ENCODE measurements around the gene CORO1C. TPM values are rescaled to one million over a fixed set of nuclear protein-coding genes. Genes with fewer than 3 reads are reported as not detected.

Gene CORO1C
- polyA plus RNA-seq, 1 donor from 2014 or later: 123 TPM

DNA sequence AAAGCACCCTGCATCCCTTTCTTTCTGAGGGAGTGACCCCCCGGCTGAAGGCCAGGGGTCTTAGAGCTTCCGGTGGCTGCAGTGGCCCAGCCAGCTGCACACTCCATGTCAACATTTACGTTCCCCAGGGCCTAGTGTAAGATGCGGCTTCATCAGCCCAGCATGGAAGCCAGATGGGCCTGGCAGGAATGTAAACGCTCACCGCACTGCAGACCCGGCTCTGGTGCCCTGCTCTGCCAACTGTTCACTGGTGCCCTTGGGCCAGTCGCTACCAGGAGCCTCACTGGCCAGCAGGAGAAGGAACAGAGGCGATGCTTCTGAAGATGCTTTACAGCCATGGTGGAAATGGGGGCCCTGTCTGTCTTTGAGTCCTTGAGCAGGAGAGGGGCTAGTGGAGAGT, 124.8 kb downstream of the CORO1C start:
- H3F3A ChIP-seq (ENCODE audit: insufficient read depth, low read length, poor library complexity, severe bottlenecking): no peaks in the 10 kb centered on the region
- no peak overlapping the region for H2AFZ ChIP-seq (ENCODE audit: low read depth, low read length)
- no peaks in the 10 kb centered on the region for H3K79me2 ChIP-seq (replicated peaks; ENCODE audit: insufficient read depth, low read length)
- no peak overlapping the region for H3K4me2 ChIP-seq (ENCODE audit: low read length)
- no peak overlapping the region for H3K4me3 ChIP-seq (ENCODE audit: low read length)
- no peaks in the 10 kb centered on the region for H3K36me3 ChIP-seq (ENCODE audit: insufficient read depth, low read length)
- no peaks in the 10 kb centered on the region for H3K9me3 ChIP-seq (ENCODE audit: low read length)
- TF ChIP-seq RAD21 (conservative IDR thresholded peaks at IDR 0.05) (no peak), MXI1 (conservative IDR thresholded peaks at IDR 0.05; ENCODE audit: poor library complexity, severe bottlenecking) (no peak), SMC3 (conservative IDR thresholded peaks at IDR 0.05; ENCODE audit: poor library complexity) (no peak), TAF1 (IDR thresholded peaks at IDR 0.05; ENCODE audit: low read depth) (no peak), EZH2 (IDR thresholded peaks at IDR 0.05; ENCODE audit: borderline replicate concordance, insufficient read depth, low read length, poor library complexity, severe bottlenecking) (no peak), POLR2AphosphoS5 (IDR thresholded peaks at IDR 0.05) (no peak)
- TF ChIP-seq, protein P1, sequence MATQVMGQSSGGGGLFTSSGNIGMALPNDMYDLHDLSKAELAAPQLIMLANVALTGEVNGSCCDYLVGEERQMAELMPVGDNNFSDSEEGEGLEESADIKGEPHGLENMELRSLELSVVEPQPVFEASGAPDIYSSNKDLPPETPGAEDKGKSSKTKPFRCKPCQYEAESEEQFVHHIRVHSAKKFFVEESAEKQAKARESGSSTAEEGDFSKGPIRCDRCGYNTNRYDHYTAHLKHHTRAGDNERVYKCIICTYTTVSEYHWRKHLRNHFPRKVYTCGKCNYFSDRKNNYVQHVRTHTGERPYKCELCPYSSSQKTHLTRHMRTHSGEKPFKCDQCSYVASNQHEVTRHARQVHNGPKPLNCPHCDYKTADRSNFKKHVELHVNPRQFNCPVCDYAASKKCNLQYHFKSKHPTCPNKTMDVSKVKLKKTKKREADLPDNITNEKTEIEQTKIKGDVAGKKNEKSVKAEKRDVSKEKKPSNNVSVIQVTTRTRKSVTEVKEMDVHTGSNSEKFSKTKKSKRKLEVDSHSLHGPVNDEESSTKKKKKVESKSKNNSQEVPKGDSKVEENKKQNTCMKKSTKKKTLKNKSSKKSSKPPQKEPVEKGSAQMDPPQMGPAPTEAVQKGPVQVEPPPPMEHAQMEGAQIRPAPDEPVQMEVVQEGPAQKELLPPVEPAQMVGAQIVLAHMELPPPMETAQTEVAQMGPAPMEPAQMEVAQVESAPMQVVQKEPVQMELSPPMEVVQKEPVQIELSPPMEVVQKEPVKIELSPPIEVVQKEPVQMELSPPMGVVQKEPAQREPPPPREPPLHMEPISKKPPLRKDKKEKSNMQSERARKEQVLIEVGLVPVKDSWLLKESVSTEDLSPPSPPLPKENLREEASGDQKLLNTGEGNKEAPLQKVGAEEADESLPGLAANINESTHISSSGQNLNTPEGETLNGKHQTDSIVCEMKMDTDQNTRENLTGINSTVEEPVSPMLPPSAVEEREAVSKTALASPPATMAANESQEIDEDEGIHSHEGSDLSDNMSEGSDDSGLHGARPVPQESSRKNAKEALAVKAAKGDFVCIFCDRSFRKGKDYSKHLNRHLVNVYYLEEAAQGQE (IDR thresholded peaks at IDR 0.05; ENCODE audit: borderline replicate concordance): no peak
- no peaks in the 10 kb centered on the region for H3K9me2 ChIP-seq (ENCODE audit: insufficient read depth, low read length)
- H3K27ac ChIP-seq (ENCODE audit: low read length): no peak overlapping the region
- no peak overlapping the region for H3K9ac ChIP-seq (ENCODE audit: low read length)
- no peaks in the 10 kb centered on the region for H3K27me3 ChIP-seq (ENCODE audit: insufficient read depth, low read depth, low read length)
- no peaks in the 10 kb centered on the region for H4K20me1 ChIP-seq (ENCODE audit: insufficient read depth)

DNA sequence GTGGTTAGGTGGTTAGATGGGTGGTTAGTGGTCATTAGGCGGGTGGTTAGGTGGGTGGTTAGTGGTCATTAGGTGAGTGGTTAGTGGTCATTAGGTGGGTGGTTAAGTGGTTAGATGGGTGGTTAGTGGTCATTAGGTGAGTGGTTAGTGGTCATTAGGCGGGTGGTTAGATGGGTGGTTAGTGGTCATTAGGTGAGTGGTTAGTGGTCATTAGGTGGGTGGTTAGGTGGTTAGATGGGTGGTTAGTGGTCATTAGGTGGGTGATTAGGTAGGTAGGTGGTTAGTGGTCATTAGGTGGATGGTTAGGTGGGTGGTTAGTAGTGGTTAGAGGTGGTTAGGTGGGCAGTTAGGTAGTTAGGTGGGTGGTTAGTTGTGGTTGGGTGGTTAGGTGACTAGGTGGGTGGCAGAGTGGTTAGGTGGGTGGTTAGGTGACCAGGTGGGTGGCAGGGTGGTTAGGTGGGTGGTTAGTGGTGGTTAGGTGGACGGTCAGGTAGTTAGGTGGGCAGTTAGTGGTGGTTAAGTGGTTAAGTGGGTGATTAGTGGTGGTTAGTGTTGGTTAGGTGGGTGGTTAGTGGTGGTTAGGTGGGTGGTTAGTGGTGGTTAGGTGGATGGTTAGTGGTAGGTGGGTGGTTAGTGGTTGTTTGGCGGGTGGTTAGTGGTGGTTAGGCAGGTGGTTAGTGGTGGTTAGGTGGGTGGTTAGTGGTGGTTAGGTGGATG, 125.5 kb downstream of the CORO1C start:
- Histone ChIP-seq H3K4me3 (ENCODE audit: low read length) (no peak overlapping the region), H3K36me3 (ENCODE audit: insufficient read depth, low read length) (no peaks in the 10 kb centered on the region), H3K27me3 (ENCODE audit: insufficient read depth, low read depth, low read length) (no peaks in the 10 kb centered on the region), H3K27ac (ENCODE audit: low read length) (no peak overlapping the region), H3F3A (ENCODE audit: insufficient read depth, low read length, poor library complexity, severe bottlenecking) (no peaks in the 10 kb centered on the region), H2AFZ (ENCODE audit: low read depth, low read length) (no peak overlapping the region), H3K79me2 (replicated peaks; ENCODE audit: insufficient read depth, low read length) (no peaks in the 10 kb centered on the region), H3K9me2 (ENCODE audit: insufficient read depth, low read length) (no peaks in the 10 kb centered on the region), H3K4me2 (ENCODE audit: low read length) (no peak overlapping the region), H3K9ac (ENCODE audit: low read length) (no peak overlapping the region), H3K9me3 (ENCODE audit: low read length) (no peaks in the 10 kb centered on the region), H4K20me1 (ENCODE audit: insufficient read depth) (no peaks in the 10 kb centered on the region)
- TF ChIP-seq SMC3 (conservative IDR thresholded peaks at IDR 0.05; ENCODE audit: poor library complexity) (no peak), RAD21 (conservative IDR thresholded peaks at IDR 0.05) (no peak), EP300 (conservative IDR thresholded peaks at IDR 0.05; ENCODE audit: poor library complexity, severe bottlenecking) (no peak), TAF1 (IDR thresholded peaks at IDR 0.05; ENCODE audit: low read depth) (no peak), MXI1 (conservative IDR thresholded peaks at IDR 0.05; ENCODE audit: poor library complexity, severe bottlenecking) (no peak), EZH2 (IDR thresholded peaks at IDR 0.05; ENCODE audit: borderline replicate concordance, insufficient read depth, low read length, poor library complexity, severe bottlenecking) (no peak)
- TF ChIP-seq, protein P2, sequence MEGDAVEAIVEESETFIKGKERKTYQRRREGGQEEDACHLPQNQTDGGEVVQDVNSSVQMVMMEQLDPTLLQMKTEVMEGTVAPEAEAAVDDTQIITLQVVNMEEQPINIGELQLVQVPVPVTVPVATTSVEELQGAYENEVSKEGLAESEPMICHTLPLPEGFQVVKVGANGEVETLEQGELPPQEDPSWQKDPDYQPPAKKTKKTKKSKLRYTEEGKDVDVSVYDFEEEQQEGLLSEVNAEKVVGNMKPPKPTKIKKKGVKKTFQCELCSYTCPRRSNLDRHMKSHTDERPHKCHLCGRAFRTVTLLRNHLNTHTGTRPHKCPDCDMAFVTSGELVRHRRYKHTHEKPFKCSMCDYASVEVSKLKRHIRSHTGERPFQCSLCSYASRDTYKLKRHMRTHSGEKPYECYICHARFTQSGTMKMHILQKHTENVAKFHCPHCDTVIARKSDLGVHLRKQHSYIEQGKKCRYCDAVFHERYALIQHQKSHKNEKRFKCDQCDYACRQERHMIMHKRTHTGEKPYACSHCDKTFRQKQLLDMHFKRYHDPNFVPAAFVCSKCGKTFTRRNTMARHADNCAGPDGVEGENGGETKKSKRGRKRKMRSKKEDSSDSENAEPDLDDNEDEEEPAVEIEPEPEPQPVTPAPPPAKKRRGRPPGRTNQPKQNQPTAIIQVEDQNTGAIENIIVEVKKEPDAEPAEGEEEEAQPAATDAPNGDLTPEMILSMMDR (IDR thresholded peaks at IDR 0.05; ENCODE audit: poor library complexity, severe bottlenecking): no peak
